Renal cortical epithelial cell (primary cell): ENCODE data around the gene APOBEC3B. TPM values are rescaled to one million over a fixed set of nuclear protein-coding genes. Genes with fewer than 3 reads are reported as not detected.
"Not testable (repeated sequence)": the region's sequence is repeated elsewhere in the genome, so short reads cannot be mapped to it uniquely, and the experiment has no call there.

ENCODE experiments used
- DNase-seq: peaks from one replicate; pipeline ENCODE4 v3.0.0-alpha.2; 2011; ENCODE audit warnings: low read depth
- total RNA-seq: library from RNA; depleted of rRNA; stranded (reverse); fragments of >200 nt; gene quantifications from 2 replicates; pipeline ENCODE4 v1.2.3, GENCODE V29; 2014

Gene APOBEC3B
- total RNA-seq, 1 donor from 2014 or later: 0.15 TPM

GRCh38 chr22:38951734-38952133 lies 30.4 kb upstream of the APOBEC3B start:
- DNase-seq: peak; percentile 40

GRCh38 chr22:38952281-38952993 lies 29.7 kb upstream of the APOBEC3B start:
- no peak for DNase-seq

GRCh38 chr22:38953091-38953490 lies 29.1 kb upstream of the APOBEC3B start:
- no peak for DNase-seq

DNA sequence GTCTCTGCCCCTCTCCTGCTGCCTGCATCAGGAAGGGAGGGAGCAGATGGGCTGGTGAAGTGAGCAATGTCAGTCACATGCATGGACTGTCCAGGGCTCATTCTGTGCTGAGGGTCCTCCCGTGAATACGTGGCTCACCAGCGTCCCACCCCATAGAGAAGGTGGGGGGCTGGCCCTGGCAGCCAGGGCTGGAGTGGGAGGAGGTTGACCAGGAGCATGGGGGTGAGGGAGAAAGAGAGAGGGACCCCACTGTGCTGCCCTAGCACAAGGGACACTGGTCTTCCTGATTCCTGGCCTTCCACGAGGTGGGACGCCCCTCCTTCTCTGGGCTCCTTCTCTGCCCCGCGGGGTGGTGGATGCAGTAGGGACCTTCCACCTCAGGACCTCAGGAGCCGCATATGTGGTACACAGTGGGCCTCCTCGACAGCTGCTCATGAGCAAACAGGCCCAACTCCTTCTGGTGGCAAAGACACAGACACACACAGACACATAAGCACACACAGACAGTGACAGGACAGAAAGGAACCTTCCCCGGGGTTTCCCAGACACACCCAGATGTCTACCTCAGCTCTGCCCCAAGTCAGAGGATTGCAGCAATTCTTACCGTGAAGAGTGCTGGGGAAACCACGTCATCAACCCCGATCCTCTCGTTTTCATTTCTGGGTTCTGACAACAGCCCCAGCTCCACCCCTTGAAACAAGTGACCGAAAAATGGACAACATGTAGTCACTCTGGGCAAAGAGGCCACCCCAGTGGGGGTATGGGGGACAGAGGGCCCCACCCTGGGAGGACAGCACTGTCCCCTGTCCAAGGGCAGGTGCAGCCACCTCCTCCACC lies 28.4 kb upstream of the APOBEC3B start:
- DNase-seq: peak; percentile 8

DNA sequence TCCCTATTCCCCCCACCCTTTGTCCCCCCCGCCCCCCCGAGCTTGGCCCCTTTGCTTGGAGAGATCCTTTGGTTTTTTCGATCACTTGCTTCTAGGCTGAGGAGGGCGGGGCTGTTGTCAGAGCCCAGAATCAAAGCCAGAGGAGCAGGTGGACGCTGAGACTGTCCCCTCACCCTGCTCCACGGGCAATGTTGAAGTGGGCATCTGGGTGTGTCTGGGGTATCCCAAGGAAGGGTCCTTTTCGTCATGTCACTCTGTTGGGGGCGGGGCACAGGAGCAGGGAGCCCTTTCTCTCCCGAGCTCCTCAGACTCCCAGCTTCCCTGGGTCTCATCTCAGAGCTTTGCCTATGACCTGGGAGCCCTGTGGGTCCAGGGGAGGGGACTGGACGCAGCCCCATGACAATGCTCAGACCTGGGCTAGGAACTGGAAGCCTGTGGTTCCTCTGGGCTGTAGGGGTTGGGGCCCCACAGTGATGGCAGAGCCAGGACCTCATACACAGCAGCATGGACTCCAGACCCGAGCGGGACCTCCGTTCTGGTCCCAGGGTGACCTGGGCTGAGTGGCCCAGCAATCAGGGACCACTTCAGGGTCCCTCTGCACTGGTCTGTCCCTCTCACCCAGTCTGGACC lies 27.6 kb upstream of the APOBEC3B start:
- DNase-seq: no peak

- no peak for DNase-seq
Measured at GRCh38 chr22:38955250-38955905, 26.8 kb upstream of the APOBEC3B start.

GRCh38 chr22:38955926-38956325 lies 26.2 kb upstream of the APOBEC3B start:
- no peak for DNase-seq

- no peak for DNase-seq
Measured at GRCh38 chr22:38956551-38956950, 25.6 kb upstream of the APOBEC3B start.

DNA sequence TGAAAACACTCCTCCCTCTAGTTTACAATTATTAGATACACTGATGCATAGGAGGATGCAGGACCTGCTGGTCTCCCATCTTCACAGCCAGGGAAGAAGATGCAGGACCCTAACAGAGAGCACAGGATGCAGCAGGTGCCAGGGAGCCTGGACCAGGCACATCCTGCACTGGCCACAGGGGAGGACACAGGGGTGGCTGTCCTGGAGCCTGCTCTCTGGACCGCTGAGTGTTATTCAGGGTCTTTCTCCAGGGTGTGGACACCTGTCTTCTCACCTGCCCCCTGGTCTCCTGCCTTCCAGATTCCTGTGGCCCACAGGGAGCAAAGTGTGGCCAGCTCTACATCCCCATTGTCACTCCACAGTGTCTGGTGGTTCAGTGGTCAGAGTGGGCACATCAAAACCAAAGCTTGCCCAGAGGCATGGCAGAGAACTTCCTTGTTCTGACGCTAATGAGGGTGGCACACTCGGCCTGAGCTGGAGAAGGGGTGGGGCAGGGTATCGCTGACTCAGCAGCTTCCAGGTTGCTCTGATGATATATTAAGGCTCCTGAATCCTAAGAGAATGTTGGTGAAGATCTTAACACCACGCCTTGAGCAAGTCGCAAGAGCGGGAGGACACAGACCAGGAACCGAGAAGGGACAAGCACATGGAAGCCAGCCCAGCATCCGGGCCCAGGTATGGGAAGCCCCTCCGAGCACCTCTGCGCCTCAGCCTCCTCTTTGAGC lies 24.9 kb upstream of the APOBEC3B start, which contains the start of gene APOBEC3A:
Gene APOBEC3A, plus strand, starts transcription at position 564 of the 725 bp plus-strand sequence. Its CDS starts 83 bp downstream, at position 647.
- DNase-seq: peak; percentile 23

DNA sequence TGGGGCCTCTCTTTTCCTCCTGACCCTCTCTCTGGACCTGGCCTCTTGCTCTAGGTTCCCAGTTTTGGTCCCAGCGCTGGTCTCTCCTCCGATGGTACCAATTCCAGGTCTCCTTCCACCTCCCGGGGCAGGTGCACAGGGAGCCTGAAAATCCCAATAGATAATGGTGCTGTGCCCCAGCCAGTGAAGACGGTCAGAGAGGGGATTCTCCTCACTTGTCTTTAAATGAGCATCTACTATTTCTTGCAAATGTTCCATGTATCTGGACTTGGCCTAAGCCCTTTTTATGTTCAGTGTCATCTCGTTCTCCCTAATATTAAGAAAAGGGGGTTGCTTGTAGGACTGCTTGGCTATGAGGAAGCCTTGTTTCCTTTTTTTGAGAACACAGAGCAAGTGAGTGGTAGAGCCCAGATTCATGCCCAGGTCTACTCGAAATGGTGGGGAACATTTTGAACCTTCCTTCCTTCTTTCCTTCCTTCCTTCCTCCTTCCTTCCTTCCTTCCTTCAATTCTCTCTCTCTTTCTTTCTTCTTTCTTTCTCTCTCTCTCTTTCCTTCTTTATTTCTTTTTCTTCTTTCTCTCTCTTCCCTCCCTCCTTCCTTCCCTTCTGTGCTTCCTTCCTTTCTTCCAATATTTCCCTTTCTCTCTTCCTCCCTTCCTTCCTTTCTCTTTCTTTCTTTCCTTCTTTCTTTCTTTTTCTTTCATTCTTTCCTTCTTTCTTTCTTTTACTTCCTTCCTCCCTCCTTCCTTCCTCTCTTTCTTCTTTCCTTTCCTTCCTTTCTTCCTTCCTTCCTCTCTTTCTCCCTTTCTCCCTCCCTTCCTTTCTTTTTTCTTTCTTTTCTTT lies 24.1 kb upstream of the APOBEC3B start:
- DNase-seq: no peak

DNA sequence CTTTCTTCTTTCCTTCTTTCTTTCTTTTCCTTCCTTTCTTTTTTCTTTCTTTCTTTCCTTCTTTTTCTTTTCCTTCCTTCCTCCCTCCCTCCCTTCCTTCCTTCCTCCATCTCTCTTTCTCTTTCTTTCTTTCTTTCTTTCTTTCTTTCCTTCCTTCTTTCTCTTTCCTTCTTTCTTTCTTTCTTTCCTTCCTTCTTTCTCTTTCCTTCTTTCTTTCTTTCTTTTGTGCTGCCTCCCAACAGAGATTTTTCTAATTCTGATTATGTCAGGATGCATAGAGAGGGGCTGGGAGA lies 23.6 kb upstream of the APOBEC3B start:
- DNase-seq: not testable (repeated sequence)

- no peak for DNase-seq
Measured at GRCh38 chr22:38959590-38959989, 22.6 kb upstream of the APOBEC3B start.

- DNase-seq: not testable (repeated sequence)
Measured at GRCh38 chr22:38960673-38961072, 21.5 kb upstream of the APOBEC3B start.

DNA sequence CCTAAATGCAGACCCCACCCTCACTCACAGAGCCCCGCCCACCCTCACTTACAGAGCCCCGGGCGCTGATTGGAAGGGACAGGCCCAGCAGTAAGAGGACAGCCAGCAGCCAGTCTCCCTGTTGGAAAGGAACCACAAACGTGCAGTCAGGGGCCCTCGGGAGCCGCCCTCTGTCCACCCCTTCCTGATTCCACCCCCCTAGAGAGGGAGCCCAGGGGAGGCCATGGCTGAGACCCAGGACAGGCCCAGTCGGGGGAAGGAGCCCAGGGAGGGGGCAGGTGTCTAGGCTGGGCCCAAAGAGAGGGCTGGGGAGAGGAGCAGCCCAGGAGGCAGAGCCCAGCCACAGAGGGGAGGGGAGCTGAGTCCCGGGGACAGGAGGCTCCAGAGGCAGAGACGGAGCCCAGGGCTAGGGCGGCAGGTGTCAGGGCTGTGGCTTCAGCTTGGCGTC lies 18.8 kb upstream of the APOBEC3B start:
- DNase-seq: not testable (repeated sequence)

DNA sequence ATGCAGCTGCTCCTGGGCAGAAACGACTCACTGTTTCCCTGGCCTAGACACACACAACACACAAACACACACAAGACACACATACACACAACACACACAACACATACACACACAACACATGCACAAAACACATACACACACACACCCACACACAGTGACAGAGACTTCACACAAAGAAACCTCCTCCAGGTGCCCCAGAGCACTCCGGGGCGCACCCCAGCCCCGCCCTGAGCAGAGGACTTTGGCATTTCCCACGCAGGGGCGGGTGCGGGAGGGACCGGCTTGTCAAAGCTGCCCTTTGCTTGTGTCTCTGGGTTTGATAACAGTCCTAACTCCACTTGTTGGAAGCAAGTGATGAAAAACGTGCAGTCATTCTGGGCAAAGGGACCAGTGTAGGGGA lies 18.3 kb upstream of the APOBEC3B start:
- DNase-seq: no peak

- no peak for DNase-seq
Measured at GRCh38 chr22:38964306-38964705, 17.8 kb upstream of the APOBEC3B start.

DNA sequence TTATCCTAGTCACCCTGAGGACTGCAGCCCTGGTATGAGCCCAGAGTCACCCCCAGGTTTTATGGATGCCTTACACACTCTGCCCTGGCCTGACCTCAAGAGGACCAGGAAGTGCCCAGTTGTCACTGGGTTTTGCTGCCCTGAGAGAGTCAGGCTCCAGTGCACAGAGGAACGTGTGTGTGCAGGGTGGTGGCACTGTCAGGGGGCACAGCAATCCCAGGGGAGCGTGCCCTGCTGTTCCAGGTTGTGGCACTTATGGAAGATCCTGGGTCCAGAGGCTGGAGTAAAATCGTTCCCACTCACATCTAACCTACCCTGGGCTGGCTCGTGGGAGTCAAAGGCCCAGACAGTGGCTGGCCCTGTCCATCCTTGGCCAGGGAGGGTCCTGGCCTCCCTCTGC lies 17.2 kb upstream of the APOBEC3B start:
- DNase-seq: no peak

DNA sequence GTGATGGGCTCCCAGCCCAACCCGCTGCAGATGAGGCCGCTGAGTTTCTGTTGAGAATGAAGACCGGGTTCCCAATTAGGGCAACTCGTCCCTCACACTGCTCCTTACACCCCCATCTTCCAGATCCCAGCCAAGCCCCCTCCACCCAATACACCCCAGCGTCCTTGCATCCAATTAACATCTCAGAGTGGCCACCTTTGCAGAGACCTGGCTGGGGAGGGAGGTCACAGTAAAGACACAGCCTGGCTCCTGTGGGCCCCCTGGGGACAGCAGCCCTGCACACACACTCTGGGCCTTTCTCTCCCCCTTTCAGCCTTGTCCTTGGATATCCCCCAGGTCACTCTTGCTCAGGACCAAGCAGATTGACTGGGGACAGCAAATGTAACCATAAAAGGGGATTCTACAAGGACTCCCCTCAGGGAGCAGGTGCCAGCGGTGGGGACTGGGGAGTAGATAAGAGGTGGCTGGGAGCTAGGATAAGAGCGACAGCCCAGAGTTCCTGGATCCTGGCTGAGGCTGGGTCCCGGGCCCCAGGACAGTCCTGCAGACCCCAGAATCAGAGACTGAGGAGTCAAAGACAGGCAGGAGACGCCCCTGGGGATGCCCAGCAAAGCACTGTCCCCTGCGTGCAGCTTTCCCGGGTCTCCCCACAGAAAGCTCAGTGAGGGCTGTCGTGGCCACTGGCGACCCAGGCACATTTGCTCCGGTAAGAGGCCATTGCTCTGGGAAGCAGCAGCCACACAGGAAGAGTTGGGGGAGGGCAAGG lies 16.4 kb upstream of the APOBEC3B start:
- no peak for DNase-seq

GRCh38 chr22:38966380-38966702 lies 15.8 kb upstream of the APOBEC3B start:
- DNase-seq: no peak

DNA sequence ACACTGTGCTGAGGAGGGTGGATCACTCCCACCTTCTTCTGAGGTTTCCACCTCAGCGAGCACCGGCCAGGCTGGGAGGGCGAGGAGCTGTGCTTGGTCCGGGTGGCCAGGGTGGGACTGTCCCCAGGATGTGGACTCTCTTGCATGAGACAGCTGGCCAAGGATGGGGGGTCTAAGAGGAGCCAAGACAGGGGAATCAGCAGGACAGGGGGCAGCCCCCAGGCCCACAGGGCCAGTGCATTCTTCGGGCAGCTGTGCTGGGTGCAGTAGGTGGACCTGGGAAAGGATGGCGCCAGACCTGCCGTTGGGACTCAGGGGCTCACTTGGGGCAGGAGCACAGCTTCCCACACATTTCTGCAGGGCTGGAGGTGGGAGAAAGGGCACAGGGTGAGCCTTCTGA lies 15.2 kb upstream of the APOBEC3B start:
- DNase-seq: no peak
